Keratinocyte (primary cell): ENCODE measurements around the gene C11orf68.

ENCODE experiments used
- EZH2 ChIP-seq: IDR thresholded peaks from one replicate; pipeline ENCODE4 v1.6.1; 2012; ENCODE audit warnings: inconsistent platforms, mild to moderate bottlenecking, low read length, moderate library complexity
- TF ChIP-seq, protein P1 (sequence below), 3 experiments: IDR thresholded peaks in 1 of 3; conservative IDR thresholded peaks in 1 of 3; optimal IDR thresholded peaks in 1 of 3; 2 replicates in 2 of 3; 3 replicates in 1 of 3; pipeline versions ENCODE3 to v1.5.1; 2011; ENCODE audit warnings: low read length in 3 of 3, mild to moderate bottlenecking in 3 of 3, moderate library complexity in 2 of 3, control low read depth in 1 of 3, inconsistent platforms in 1 of 3; ENCODE audit not compliant: insufficient read depth in 2 of 3; ENCODE audit errors: extremely low read depth in 1 of 3

DNA sequence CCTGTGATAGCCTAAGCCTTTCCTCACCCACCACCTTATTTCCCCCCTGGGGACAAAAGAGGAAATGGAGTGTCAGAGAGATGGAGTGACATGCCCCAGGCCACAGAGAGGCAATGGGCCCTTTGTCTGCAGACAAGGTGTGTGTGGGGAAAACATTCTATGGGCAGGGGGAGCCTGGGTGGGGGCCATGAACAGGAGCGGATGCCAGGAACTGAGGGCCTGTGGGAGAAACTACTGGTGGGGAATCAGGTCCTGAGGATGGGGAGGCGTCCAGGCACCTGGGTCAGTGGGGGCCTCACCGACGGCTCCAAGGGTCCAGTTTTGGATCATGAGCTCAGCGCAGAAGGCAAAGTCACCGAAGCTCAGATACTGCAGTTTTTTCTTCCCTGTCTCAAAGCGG lies 33.6 kb downstream of the C11orf68 start:
- TF ChIP-seq, protein P1, sequence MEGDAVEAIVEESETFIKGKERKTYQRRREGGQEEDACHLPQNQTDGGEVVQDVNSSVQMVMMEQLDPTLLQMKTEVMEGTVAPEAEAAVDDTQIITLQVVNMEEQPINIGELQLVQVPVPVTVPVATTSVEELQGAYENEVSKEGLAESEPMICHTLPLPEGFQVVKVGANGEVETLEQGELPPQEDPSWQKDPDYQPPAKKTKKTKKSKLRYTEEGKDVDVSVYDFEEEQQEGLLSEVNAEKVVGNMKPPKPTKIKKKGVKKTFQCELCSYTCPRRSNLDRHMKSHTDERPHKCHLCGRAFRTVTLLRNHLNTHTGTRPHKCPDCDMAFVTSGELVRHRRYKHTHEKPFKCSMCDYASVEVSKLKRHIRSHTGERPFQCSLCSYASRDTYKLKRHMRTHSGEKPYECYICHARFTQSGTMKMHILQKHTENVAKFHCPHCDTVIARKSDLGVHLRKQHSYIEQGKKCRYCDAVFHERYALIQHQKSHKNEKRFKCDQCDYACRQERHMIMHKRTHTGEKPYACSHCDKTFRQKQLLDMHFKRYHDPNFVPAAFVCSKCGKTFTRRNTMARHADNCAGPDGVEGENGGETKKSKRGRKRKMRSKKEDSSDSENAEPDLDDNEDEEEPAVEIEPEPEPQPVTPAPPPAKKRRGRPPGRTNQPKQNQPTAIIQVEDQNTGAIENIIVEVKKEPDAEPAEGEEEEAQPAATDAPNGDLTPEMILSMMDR (optimal IDR thresholded peaks at IDR 0.05 in 1 of 3, IDR thresholded peaks at IDR 0.05 in 1 of 3, conservative IDR thresholded peaks at IDR 0.05 in 1 of 3; ENCODE audit: extremely low read depth in 1 of 3, insufficient read depth in 2 of 3, low read length in 3 of 3): no peak
- no peak for TF ChIP-seq EZH2
